Astrocyte (in vitro differentiated cells and primary cell): ENCODE data around the gene SSMEM1. TPM values are rescaled to one million over a fixed set of nuclear protein-coding genes. Genes with fewer than 3 reads are reported as not detected.

Source experiments
- DNase-seq: peaks from one replicate; pipeline ENCODE4 v3.0.0-alpha.2; 2010; ENCODE audit warnings: low read depth
- FAIRE-seq: peaks from 2 replicates; lab custom pipeline; 2011; peaks lifted over from hg19 to GRCh38; lab: Jason Lieb, UNC
- H2AFZ ChIP-seq: 2 replicates; pipeline ENCODE4 v1.6.0; 2012; ENCODE audit warnings: low read depth, low read length, inconsistent platforms
- H3K27ac ChIP-seq: 2 replicates; pipeline ENCODE4 v1.5.1; 2011; ENCODE audit warnings: low read depth, low read length, inconsistent platforms
- H3K27me3 ChIP-seq: 2 replicates; pipeline ENCODE4 v1.6.0; 2011; ENCODE audit warnings: low read length, inconsistent platforms; ENCODE audit not compliant: insufficient read depth
- H3K36me3 ChIP-seq: 2 replicates; pipeline ENCODE4 v1.5.1; 2011; ENCODE audit warnings: low read length, inconsistent platforms; ENCODE audit not compliant: insufficient read depth
- H3K4me1 ChIP-seq: 2 replicates; pipeline ENCODE4 v1.5.1; 2011; ENCODE audit warnings: low read length, inconsistent platforms; ENCODE audit not compliant: insufficient read depth
- H3K4me2 ChIP-seq: 2 replicates; pipeline ENCODE4 v1.6.0; 2012; ENCODE audit warnings: low read length, inconsistent platforms
- H3K4me3 ChIP-seq: 2 replicates; pipeline ENCODE4 v1.5.1; 2011; ENCODE audit warnings: low read depth, mild to moderate bottlenecking, low read length, inconsistent platforms; ENCODE audit not compliant: insufficient read depth
- H3K79me2 ChIP-seq: 2 replicates; pipeline ENCODE4 v1.6.0; 2012; ENCODE audit warnings: mild to moderate bottlenecking, low read length, inconsistent platforms; ENCODE audit not compliant: insufficient read depth
- H3K9ac ChIP-seq: 2 replicates; pipeline ENCODE4 v1.6.0; 2012; ENCODE audit warnings: mild to moderate bottlenecking, low read length, inconsistent platforms
- H3K9me3 ChIP-seq: 2 replicates; pipeline ENCODE4 v1.5.1; 2012; ENCODE audit warnings: low read depth, mild to moderate bottlenecking, low read length, inconsistent platforms; ENCODE audit not compliant: insufficient read depth
- H4K20me1 ChIP-seq: 2 replicates; pipeline ENCODE4 v1.6.0; 2012; ENCODE audit warnings: low read length, inconsistent platforms; ENCODE audit not compliant: insufficient read depth
- H3K27ac Mint-ChIP-seq: one replicate; pipeline ENCODE4 v1.8.0; 2021; ENCODE audit warnings: mild to moderate bottlenecking, mixed read lengths; ENCODE audit not compliant: unreplicated experiment
- H3K27me3 Mint-ChIP-seq: one replicate; pipeline ENCODE4 v1.8.0; 2021; ENCODE audit warnings: low read depth, mixed read lengths; ENCODE audit not compliant: unreplicated experiment
- H3K36me3 Mint-ChIP-seq: one replicate; pipeline ENCODE4 v1.8.0; 2021; ENCODE audit warnings: low read depth, mixed read lengths; ENCODE audit not compliant: unreplicated experiment
- H3K4me1 Mint-ChIP-seq: one replicate; pipeline ENCODE4 v1.8.0; 2021; ENCODE audit warnings: low read depth, mixed read lengths; ENCODE audit not compliant: unreplicated experiment
- H3K4me3 Mint-ChIP-seq: one replicate; pipeline ENCODE4 v1.8.0; 2021; ENCODE audit warnings: mild to moderate bottlenecking, moderate library complexity, mixed read lengths; ENCODE audit not compliant: unreplicated experiment
- H3K9me3 Mint-ChIP-seq: one replicate; pipeline ENCODE4 v1.8.0; 2021; ENCODE audit warnings: mild to moderate bottlenecking, mixed read lengths; ENCODE audit not compliant: unreplicated experiment
- EZH2 ChIP-seq: IDR thresholded peaks from 2 replicates; pipeline ENCODE4 v1.6.1; 2012; ENCODE audit warnings: mild to moderate bottlenecking, low read length, inconsistent platforms; ENCODE audit not compliant: insufficient read depth
- total RNA-seq: library from RNA; stranded (reverse); gene quantifications from 2 replicates; pipeline ENCODE4 v1.2.1, GENCODE V29; 2021
- TF ChIP-seq, protein P1 (sequence below): IDR thresholded peaks from 2 replicates; pipeline ENCODE4 v1.5.1; 2011; ENCODE audit warnings: low read depth, mild to moderate bottlenecking, inconsistent platforms, low read length, moderate library complexity; ENCODE audit not compliant: insufficient read depth

Gene SSMEM1
- total RNA-seq, 1 donor from 2014 or later, result not detected

- Histone ChIP-seq H2AFZ (peak within 1 kb of the TSS; percentile 68), H3K4me3 (peak within 1 kb of the TSS; percentile 94), H4K20me1 (no peaks in the 10 kb centered on the region), H3K27me3 (no peaks in the 10 kb centered on the region), H3K9ac (peak within 1 kb of the TSS; percentile 90), H3K27ac (peak within 1 kb of the TSS; percentile 87), H3K79me2 (peaks cover 3% of the 10 kb centered on the region), H3K9me3 (no peaks in the 10 kb centered on the region), H3K36me3 (peaks cover 15% of the 10 kb centered on the region), H3K4me1 (peaks cover 2% of the 10 kb centered on the region), H3K4me2 (peak within 1 kb of the TSS; percentile 92)
- Mint-ChIP-seq H3K4me3 (peak within 1 kb of the TSS; percentile 97), H3K4me1 (no peaks in the 10 kb centered on the region), H3K27me3 (no peaks in the 10 kb centered on the region), H3K27ac (peak within 1 kb of the TSS; percentile 95), H3K36me3 (peaks cover 6% of the 10 kb centered on the region), H3K9me3 (no peaks in the 10 kb centered on the region)
- FAIRE-seq (peak; percentile 68), DNase-seq (peak; percentile 93)
- no peak for TF ChIP-seq EZH2
- TF ChIP-seq, protein P1, sequence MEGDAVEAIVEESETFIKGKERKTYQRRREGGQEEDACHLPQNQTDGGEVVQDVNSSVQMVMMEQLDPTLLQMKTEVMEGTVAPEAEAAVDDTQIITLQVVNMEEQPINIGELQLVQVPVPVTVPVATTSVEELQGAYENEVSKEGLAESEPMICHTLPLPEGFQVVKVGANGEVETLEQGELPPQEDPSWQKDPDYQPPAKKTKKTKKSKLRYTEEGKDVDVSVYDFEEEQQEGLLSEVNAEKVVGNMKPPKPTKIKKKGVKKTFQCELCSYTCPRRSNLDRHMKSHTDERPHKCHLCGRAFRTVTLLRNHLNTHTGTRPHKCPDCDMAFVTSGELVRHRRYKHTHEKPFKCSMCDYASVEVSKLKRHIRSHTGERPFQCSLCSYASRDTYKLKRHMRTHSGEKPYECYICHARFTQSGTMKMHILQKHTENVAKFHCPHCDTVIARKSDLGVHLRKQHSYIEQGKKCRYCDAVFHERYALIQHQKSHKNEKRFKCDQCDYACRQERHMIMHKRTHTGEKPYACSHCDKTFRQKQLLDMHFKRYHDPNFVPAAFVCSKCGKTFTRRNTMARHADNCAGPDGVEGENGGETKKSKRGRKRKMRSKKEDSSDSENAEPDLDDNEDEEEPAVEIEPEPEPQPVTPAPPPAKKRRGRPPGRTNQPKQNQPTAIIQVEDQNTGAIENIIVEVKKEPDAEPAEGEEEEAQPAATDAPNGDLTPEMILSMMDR, result no peak
These were observed 2.3 kb upstream of the SSMEM1 start, which contains the start of gene TMEM209 for GRCh38 chr7:130205084-130205947. Gene TMEM209, minus strand, starts transcription at chr7:130205406. Its CDS starts 31 bp downstream, at chr7:130205375.

DNA sequence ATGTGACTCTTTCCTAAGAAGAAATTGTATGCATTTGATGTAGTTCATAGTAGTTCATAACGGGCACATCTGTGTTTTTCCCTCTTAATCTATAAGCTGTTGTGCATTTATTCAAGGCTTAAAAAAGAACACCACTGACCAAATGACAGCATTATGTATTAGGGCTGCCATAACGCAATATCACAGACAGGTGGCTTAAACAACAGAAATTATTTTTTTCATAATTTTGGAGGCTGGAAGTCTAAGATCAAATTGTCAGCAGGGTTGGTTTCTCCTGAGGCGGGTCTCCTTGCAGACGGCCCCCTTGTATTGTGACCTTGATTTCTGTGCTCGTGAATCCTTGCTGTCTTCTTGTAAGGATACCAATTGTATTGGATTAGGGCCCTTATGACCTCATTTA lies 627 bp upstream of the SSMEM1 start:
- no peak overlapping the region for H3K4me3 Mint-ChIP-seq
- H3K27ac ChIP-seq, result no peak overlapping the region
- H3K27ac Mint-ChIP-seq, result no peak overlapping the region
- no peaks in the 10 kb centered on the region for H3K27me3 Mint-ChIP-seq
- H3K4me2 ChIP-seq, result no peak overlapping the region
- TF ChIP-seq, protein P1, result no peak
- no peak for TF ChIP-seq EZH2
- DNase-seq (no peak), FAIRE-seq (no peak)
- no peaks in the 10 kb centered on the region for H4K20me1 ChIP-seq
- H3K36me3 Mint-ChIP-seq, result peaks cover 4% of the 10 kb centered on the region
- peaks cover 2% of the 10 kb centered on the region for H3K4me1 ChIP-seq
- no peaks in the 10 kb centered on the region for H3K4me1 Mint-ChIP-seq
- H3K9me3 Mint-ChIP-seq, result no peaks in the 10 kb centered on the region
- H3K4me3 ChIP-seq, result no peak overlapping the region
- no peaks in the 10 kb centered on the region for H3K9me3 ChIP-seq
- no peak overlapping the region for H2AFZ ChIP-seq
- peaks cover 3% of the 10 kb centered on the region for H3K79me2 ChIP-seq
- H3K27me3 ChIP-seq, result no peaks in the 10 kb centered on the region
- H3K36me3 ChIP-seq, result peaks cover 8% of the 10 kb centered on the region
- H3K9ac ChIP-seq, result no peak overlapping the region

DNA sequence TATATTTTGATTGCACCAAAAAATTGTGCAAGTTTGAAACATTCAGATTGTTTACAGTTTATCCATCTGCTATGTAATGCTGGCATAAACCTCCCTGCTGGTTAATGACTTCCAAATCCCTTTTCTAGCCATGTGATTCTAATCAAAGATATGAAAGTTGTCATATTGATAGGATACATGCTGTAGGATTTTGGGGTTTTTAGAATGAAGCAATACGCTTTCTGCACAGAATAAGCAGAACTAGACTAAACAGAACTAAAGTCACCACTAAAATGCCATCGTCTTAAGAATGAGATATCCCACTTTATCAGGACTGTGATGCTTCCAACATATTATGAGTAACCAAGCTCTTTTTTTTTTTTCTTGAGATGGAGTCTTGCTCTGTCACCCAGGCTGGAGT lies 856 bp downstream of the SSMEM1 start:
- H3K4me1 ChIP-seq, result peaks cover 2% of the 10 kb centered on the region
- H3K79me2 ChIP-seq, result peaks cover 3% of the 10 kb centered on the region
- DNase-seq (no peak), FAIRE-seq (no peak)
- H4K20me1 ChIP-seq, result no peaks in the 10 kb centered on the region
- Mint-ChIP-seq H3K27ac (no peak overlapping the region), H3K4me1 (no peaks in the 10 kb centered on the region), H3K9me3 (no peaks in the 10 kb centered on the region), H3K27me3 (no peaks in the 10 kb centered on the region), H3K4me3 (no peak overlapping the region), H3K36me3 (no peaks in the 10 kb centered on the region)
- TF ChIP-seq, protein P1, result no peak
- no peak for TF ChIP-seq EZH2
- no peaks in the 10 kb centered on the region for H3K9me3 ChIP-seq
- no peaks in the 10 kb centered on the region for H3K27me3 ChIP-seq
- H2AFZ ChIP-seq, result no peak overlapping the region
- no peak overlapping the region for H3K4me3 ChIP-seq
- H3K36me3 ChIP-seq, result no peaks in the 10 kb centered on the region
- no peak overlapping the region for H3K4me2 ChIP-seq
- H3K9ac ChIP-seq, result no peak overlapping the region
- no peak overlapping the region for H3K27ac ChIP-seq
